ENCODE data around the gene CCDC40.

CCDC40 gene

DNA sequence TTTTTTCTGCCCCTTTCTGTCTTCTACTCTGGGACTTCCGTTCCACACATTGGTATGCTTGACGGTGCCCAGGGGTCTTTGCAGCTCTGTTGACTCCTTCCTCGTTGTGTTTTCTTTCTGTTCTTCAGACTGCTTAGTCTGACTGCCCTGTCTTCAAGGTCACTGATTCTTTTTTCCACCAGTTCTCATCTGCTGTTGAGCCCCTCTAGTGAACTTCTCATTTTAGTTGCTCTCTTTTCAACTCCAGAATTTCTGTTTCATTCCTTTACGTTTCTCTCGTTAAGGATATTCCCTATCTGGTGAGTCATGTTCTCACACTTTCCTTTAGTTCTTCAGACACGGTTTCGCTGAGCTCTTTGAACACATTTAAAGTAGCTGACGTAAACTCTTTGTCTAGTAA is 78.7 kb downstream of the CCDC40 start:
- DNase-seq (ENCODE audit: low spot score) = no peak

DNA sequence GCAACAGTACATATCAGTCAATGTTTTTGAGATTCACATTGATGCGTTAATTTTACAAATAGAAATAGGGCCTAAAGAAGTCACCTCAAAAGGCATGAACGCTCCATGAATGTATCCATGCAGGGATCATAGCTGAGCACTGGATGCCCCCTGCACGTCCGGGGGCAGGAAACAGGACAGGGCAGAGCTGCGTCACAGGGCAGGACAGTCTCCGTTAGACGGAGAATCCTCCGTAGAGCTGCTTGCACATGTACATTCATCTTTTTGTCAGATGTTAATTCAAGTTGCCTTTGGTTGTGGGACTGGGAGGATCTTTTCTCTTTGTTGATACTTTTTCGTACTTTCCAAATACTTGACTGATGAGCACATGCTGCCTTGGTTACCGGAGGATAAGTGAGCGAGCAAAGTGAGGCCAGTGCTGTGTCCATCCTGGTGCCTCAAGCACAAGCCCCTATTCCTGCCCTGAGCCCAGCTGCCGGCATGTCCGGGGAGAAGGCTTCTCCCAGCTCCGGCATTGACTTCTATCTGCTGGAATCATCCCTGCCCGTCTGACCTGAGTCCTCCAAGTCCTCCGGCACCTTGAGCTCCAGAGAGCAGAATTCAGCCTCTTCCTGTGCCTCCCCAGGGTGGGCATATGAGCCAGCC is 80.0 kb downstream of the CCDC40 start:
- DNase-seq (ENCODE audit: low spot score) = no peak

DNA sequence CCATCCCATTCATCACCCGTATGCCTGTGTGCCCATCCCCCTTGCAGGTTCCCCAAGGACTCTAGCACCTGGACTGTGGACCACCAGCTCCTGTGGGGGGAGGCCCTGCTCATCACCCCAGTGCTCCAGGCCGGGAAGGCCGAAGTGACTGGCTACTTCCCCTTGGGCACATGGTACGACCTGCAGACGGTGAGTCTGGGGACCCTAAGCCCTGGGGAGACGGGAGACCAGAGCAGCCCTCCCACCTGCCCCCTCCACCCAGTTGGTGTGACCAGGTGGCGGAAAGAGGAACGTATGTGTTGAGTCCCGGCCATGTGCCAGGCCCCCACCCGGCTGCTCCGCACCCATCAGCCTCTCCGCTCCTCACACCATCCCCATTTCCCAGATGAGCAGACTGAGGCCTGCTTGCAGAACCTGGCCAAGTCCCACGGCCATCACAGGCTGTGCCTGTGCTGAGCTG is 80.5 kb downstream of the CCDC40 start:
- no peak for DNase-seq (ENCODE audit: low spot score)

DNA sequence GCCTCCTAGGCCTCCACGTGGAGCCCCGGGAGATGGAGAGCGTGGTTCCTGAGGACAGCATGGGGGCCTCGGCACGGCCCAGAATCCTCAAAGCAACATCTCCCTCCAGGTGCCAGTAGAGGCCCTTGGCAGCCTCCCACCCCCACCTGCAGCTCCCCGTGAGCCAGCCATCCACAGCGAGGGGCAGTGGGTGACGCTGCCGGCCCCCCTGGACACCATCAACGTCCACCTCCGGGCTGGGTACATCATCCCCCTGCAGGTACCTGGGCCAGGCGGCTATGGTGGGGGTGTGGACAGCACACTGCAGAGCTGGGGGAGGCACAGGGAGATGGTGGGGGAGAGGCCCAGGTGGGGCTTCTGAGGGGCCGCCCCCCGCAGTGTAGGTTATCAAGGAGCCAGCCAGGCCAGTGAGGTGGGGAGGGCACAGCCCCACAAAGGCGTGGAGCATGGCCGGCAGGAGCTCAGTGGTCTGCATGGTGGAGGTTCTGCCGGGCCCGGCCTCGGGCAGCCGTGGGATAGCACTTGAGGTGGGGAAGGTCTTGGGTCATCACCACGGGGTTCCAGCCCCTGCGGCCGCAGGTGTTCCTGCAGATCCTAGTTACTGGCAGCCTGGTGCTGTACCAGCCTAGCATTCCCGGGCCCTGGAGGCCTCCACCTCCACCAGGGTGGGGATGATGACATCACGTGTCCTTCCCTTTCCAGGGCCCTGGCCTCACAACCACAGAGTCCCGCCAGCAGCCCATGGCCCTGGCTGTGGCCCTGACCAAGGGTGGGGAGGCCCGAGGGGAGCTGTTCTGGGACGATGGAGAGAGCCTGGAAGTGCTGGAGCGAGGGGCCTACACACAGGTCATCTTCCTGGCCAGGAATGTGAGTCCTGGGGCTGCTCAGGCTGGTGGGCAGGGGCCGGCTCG is 81.3 kb downstream of the CCDC40 start:
- DNase-seq (ENCODE audit: low spot score) = no peak

DNA sequence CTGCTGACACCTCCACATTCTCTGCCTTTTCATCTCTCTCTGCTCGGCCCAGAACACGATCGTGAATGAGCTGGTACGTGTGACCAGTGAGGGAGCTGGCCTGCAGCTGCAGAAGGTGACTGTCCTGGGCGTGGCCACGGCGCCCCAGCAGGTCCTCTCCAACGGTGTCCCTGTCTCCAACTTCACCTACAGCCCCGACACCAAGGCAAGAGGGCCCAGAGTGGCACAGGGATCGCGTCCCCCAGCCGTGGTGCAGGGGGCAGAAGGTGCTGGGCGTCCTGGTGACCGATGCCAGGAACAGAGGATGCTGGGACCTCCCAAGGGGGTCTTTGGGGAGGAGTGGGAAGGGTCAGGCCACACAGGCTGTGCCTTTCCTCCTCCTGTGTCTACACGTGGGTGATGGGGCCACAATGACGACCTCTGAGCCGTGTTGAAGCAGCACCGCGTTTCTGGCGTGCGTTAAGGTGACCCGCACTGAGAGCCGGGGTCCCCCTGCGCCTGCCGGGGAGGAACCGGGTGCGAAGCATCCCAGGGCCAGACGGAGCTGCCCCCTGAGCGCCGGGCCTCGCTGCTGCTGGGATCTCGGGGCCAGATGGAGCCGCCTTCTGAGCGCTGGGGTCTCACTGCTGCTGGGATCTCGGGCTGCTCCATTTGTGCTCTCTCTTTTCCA is 82.3 kb downstream of the CCDC40 start:
- DNase-seq (ENCODE audit: low spot score) = no peak

DNA sequence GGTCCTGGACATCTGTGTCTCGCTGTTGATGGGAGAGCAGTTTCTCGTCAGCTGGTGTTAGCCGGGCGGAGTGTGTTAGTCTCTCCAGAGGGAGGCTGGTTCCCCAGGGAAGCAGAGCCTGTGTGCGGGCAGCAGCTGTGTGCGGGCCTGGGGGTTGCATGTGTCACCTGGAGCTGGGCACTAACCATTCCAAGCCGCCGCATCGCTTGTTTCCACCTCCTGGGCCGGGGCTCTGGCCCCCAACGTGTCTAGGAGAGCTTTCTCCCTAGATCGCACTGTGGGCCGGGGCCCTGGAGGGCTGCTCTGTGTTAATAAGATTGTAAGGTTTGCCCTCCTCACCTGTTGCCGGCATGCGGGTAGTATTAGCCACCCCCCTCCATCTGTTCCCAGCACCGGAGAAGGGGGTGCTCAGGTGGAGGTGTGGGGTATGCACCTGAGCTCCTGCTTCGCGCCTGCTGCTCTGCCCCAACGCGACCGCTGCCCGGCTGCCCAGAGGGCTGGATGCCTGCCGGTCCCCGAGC is 82.9 kb downstream of the CCDC40 start:
- no peak for DNase-seq (ENCODE audit: low spot score)

DNA sequence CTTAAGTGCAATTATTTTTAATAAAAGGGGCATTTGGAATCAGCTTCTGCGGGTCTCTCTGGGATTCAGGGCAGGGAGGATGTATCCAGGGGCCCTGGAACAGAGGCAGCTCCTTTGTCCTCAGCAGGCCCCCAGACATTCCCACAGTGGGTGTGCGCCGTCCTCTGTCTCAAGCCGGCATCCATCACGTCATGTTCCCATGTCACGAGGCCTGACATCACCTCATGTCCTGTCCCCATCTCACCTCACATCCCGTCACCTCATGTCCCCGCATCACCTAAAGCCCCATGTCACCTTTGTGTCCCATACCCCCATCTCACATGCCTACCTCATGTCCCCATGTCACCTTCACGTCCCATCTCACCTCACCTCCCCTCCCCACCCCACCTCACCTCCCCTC is 83.4 kb downstream of the CCDC40 start:
- DNase-seq (ENCODE audit: low spot score) = no peak

DNA sequence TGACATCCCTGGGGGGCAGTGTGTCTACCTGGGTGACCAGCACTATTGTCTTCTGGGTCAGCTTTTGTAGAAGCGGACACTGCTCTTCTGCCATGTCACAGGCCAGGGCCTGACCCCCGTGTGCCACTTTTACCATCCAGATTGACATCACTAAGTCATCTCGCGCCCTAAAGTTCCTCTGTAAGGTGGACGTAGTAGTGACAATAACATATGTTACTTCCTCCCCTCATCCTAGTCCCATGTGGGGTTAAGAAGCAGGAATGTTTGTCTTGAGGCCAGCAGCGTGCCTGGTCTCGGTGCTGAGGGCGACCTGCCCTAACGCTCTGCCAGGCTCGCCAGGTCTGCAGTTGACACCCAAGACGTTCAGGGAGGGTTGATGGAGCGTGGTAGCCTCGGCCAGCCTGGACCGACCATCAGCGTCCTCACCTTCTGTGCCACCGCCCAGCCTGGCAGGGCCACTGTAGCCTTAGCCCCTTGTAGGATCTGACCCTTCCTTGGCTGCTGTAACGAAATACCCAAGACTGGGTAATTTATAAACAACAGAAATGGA is 85.7 kb downstream of the CCDC40 start:
- DNase-seq (ENCODE audit: low spot score) = no peak

DNA sequence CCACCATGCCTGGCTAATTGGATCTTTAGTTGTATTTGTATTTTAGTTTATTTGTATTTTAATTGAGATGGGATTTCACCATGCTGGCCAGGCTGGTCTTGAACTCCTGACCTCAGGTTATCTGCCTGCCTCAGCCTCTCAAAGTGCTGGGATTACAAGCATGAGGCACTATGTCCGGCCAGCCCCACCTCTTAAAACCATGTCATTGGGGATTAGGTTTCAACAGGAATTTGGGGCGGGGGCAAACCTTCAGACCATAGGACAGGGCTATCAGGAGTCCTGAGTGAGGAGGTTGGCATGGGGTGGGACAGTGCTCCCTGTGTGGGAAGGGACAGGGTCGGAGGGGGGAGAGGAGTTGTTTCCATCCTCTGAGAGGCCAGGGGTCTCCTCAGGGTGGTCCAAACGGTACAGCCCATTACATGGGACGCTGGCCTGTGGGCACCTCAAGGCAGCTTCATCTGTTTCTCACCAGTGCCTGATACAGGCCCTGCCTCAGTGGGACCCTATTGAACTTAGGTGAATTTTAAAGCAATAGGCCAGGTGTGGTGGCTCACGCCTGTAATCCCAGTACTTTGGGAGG is 86.6 kb downstream of the CCDC40 start:
- DNase-seq (ENCODE audit: low spot score) = no peak

DNA sequence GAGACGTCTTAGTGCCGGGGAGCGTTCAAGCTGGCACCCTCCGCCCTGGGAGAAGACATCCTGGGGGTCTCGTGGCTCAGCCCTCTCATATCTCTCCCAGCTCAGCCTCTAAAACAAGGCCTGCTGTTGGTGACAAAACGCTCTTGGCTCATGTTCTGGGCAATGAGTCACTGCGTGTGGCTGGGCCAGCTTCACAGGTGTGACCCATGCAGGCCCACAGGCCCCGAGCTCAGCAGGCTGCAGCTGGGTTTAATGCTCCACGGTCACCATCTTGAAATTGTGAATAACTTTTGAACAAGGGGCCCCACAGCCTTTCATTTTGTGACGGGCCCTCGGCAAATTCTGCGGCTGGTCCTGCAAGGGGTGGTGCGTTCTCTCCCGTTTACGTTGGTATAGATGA is 87.3 kb downstream of the CCDC40 start:
- no peak for DNase-seq (ENCODE audit: low spot score)

DNA sequence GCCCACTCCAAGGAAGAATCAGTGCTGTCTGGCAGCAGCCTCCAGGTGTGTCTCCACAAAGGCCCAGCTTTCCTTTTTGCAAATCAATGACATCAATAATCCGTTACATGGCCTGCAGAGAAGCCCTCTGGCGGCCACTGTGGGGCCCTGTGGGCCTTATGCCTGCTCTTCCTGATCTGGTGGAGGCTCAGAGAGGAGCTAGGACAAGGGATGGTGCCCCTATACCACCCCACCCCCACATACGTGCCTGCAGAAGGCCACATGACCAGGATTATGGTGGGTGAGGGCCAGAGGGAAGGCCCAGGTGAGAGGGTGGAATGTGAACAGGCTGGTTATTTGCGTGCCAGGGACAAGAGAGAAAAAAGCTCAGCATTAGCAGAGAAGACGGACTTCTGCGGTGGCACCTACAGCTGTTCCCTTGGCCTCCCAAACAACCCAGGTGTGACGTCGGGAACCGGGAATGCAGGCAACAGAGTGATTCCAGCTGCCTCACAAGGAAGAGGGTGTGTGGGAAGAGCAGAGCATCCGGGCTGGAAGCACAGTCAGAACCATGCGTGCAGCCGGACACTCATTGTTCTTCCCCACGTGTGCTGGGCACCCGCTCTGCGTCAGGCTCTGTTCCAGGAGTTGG is 88.0 kb downstream of the CCDC40 start:
- DNase-seq (ENCODE audit: low spot score) = no peak

DNA sequence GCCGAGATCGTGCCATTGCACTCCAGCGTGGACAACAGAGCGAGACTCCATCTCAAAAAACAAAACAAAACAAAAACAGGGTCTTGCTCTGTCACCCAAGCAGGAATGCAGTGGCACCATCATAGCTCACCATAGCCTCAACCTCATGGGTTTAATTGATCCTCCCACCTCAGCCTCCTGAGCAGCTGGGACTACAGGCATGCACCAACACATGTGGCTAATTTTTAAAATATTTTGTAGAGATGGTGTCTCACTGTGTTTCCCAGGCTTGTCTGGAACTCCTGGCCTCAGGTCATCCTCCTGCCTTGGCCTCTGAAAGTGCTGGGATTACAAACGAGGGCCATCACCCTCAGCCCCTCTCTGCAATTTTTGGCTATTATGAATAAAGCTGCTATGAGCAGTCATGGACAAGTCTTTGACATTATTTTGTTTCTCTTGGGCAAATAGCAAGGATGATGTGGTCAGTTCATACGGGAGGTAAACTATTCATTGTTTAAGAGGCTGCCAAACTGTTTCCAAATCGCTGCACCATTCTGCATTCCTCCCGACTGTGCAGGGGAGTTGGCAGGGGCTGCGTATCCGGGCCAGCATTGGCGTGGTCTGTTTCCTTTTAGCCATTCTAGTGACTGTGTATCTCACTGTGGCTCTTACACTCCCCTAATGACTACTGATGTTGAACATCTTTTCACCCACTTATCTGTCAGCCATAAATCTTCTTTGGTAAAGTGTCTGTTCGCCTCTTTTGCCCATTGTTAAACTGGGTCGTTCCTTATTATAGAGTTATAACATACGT is 89.4 kb downstream of the CCDC40 start:
- DNase-seq (ENCODE audit: low spot score) = no peak

DNA sequence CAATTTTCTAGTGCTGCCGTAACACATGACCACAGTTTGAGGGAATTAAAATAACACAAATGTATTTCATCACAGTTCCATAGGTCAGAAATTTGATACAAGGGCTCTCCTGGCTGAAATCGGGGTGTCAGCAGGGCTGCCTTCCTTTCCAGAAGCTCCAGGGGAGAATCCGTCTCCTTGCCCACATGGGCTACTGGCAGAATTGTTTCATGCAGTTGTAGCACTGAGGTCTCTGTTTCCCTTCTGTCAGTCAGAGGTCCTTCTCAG is 89.9 kb downstream of the CCDC40 start:
- no peak for DNase-seq (ENCODE audit: low spot score)

DNA sequence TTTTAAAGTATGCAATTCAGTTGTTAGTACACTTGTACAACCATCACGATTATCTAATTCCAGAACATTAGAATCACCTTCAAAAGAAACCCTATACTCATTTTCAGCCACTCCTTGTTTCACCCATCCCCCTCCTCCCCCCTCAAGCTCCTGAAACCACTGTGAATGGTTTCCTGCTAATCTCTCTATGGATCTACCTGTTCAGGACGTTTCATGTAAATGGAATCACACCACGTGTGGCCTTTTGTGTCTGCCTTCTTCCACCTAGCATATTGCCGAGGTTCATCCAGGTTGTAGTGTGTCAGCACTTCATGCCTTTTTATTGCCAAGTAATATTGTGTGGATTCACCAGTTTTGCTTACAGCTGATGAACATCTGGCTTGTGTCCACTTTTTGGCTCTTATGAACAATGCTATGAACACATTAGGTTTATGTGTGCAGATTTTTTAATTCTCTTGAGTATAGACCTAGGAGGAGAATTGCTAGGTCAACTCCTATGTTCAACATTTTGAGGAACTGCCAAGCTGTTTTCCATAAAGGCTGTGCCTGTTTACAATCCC is 92.6 kb downstream of the CCDC40 start:
- no peak for DNase-seq (ENCODE audit: low spot score)

DNA sequence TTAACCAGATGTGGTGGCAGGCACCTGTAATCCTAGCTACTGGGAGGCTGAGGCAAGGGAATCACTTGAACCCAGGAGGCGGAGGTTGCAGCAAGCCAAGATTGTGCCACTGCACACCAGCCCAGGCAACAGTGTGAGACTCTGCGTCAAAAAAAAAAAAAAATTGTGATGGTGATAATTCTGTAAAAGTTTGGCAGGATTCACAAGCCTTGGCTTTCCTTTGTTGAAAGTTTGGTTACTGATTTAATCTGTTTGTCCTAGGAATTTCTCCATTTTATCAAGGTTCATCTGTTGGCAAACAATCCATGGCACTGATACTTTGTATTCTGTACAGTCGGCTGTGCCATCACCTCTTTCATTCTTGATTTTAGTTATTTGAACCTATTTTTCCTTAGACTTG is 94.5 kb downstream of the CCDC40 start:
- no peak for DNase-seq (ENCODE audit: low spot score)

DNA sequence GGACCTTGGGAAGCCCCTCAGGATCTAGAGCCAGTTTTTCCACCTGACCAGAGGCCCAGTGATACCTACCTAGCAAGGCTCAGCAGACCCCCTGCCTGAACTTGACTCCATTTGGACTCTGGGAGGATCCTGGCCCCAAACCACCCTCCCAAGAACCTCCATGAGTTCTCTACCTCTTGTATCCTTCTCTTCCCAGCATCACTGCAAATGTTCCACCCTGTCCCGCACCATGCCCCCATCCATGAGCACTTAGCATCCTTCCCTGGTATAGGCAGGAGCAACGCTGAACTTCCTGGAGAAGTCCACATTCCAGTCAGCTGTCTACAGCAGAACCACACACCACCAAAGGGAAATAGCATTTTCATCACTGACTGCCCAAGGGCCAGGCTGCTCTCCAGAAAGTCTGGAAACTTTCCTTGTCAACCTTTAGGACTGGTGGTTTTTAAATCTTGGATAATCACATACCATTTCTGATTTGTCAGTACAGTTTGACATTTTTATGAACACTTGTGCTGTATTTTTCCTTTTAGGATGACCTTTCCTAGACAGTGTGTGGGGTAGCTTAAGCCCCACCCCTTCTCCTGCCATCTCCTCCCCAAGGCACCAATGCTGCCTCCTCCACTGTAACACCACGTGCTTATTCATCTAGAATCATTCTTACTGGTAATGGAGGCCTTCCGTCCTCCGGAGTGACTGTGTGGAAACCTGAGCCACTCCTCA is 96.6 kb downstream of the CCDC40 start:
- no peak for DNase-seq (ENCODE audit: low spot score)

DNA sequence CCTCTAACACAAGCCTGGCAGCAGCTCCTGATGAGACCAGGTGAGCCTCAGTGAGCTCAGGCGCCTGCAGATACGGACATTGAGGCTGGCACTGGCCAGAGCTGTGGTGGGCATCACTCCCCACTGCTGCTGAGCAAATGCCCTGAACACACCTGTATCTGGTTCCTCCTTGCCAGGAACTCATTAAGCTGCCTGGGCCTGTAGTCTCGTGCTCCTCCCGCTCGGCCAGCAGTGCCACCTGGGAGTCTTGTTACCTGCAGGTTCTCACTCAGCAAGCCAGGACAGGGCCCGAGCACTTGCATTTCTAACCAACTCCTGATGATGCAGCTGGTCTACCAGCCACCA is 97.2 kb downstream of the CCDC40 start:
- no peak for DNase-seq (ENCODE audit: low spot score)

DNA sequence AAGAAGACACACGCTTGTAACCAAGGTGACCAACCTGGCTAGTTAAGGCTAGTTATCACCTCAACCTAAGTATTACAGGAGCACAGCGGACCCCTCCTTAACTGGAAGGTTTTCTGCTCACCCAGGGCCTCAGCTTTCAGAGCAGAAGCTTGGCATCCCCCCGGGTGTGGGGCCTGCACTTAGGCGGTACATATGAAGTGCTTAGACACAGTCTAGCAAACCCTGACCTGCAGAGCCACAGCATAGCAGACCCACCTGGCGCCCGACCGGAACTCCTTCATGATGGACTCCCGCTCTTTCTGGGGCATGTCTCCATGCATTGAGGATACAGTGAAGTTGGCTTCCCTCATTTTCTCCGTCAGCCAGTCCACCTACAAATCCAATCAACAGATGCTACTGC is 100.7 kb downstream of the CCDC40 start:
- no peak for DNase-seq (ENCODE audit: low spot score)

DNA sequence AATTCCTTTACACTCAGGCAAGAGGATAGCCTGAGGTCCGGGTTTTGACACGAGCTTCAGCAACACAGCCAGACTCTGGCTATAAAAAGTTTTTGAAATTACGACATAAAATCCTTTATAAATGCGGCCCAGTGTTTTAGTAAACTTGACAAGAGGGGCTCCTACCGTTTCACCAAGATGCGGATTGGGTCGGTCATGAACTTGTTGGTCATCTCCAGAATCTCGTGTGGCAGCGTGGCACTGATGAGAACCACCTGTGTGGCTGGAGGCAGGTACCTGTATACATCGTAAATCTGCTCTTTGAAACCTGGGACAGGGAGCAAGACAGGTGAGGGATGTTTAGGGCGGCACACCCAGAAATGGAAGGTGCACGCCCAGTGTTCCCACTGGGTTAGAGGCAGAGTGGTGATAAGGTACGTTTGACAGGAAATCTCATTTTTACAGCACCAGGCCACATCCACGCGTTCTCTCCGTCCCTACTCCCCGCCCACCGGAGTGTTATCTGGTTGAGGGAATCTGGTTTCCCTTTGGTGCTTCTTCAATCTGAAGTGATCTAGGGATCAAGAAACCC is 102.5 kb downstream of the CCDC40 start:
- no peak for DNase-seq (ENCODE audit: low spot score)

Data from CD4-positive, alpha-beta T cell treated with Interleukin-6 at 100 ng/mL for 8 hours (primary cell).